Measurements from ENCODE around the gene RASSF10. TPM values are rescaled to one million over a fixed set of nuclear protein-coding genes. Genes with fewer than 3 reads are reported as not detected.

The RASSF10 gene
- total and polyA plus RNA-seq, 4 donors: 7.9 to 14.2 (median 10.5) TPM

GRCh38 chr11:12971955-12972354, 37.2 kb upstream of the RASSF10 start:
- WGBS (ENCODE audit: insufficient coverage): 100% methylated on average over 1 of the region's 1 CpG
- Histone ChIP-seq H3K27me3 (ENCODE audit: control insufficient read depth, insufficient read depth, low read length) (no peaks in the 10 kb centered on the region), H3K27ac (ENCODE audit: low read depth, low read length) (no peak overlapping the region), H3K4me3 (ENCODE audit: low read depth, low read length) (no peak overlapping the region), H3K36me3 (ENCODE audit: control insufficient read depth, insufficient read depth, low read length) (no peaks in the 10 kb centered on the region), H3K4me1 (ENCODE audit: control insufficient read depth, insufficient read depth, low read length) (peaks cover 4% of the 10 kb centered on the region), H3K9me3 (ENCODE audit: control insufficient read depth, insufficient read depth, low read length) (no peaks in the 10 kb centered on the region)
- DNase-seq (ENCODE audit: low read depth in 4 of 6, low spot score in 6 of 6): no peak

- Histone ChIP-seq H3K9me3 (ENCODE audit: control insufficient read depth, insufficient read depth, low read length) (no peaks in the 10 kb centered on the region), H3K27me3 (ENCODE audit: control insufficient read depth, insufficient read depth, low read length) (no peaks in the 10 kb centered on the region), H3K27ac (ENCODE audit: low read depth, low read length) (no peak overlapping the region), H3K4me1 (ENCODE audit: control insufficient read depth, insufficient read depth, low read length) (peaks cover 4% of the 10 kb centered on the region), H3K4me3 (ENCODE audit: low read depth, low read length) (no peak overlapping the region), H3K36me3 (ENCODE audit: control insufficient read depth, insufficient read depth, low read length) (no peaks in the 10 kb centered on the region)
- DNase-seq (ENCODE audit: low read depth in 4 of 6, low spot score in 6 of 6): peak in 3 of 6 donors; percentile 12 to 56 (median 26)
- WGBS (ENCODE audit: insufficient coverage): no CpG with 5 or more reads among the region's 1 CpG
These were observed 35.5 kb upstream of the RASSF10 start for GRCh38 chr11:12973528-12974181.

GRCh38 chr11:12975195-12975594, 33.9 kb upstream of the RASSF10 start:
- Histone ChIP-seq H3K27ac (ENCODE audit: low read depth, low read length) (no peak overlapping the region), H3K4me3 (ENCODE audit: low read depth, low read length) (no peak overlapping the region), H3K36me3 (ENCODE audit: control insufficient read depth, insufficient read depth, low read length) (no peaks in the 10 kb centered on the region), H3K27me3 (ENCODE audit: control insufficient read depth, insufficient read depth, low read length) (no peaks in the 10 kb centered on the region), H3K4me1 (ENCODE audit: control insufficient read depth, insufficient read depth, low read length) (peaks cover 4% of the 10 kb centered on the region), H3K9me3 (ENCODE audit: control insufficient read depth, insufficient read depth, low read length) (no peaks in the 10 kb centered on the region)
- DNase-seq (ENCODE audit: low read depth in 4 of 6, low spot score in 6 of 6): no peak
- 93% methylated on average over 2 of the region's 2 CpGs for WGBS (ENCODE audit: insufficient coverage)

- Histone ChIP-seq H3K4me1 (ENCODE audit: control insufficient read depth, insufficient read depth, low read length) (peaks cover 7% of the 10 kb centered on the region), H3K27ac (ENCODE audit: low read depth, low read length) (no peak overlapping the region), H3K9me3 (ENCODE audit: control insufficient read depth, insufficient read depth, low read length) (no peaks in the 10 kb centered on the region), H3K4me3 (ENCODE audit: low read depth, low read length) (no peak overlapping the region), H3K36me3 (ENCODE audit: control insufficient read depth, insufficient read depth, low read length) (no peaks in the 10 kb centered on the region), H3K27me3 (ENCODE audit: control insufficient read depth, insufficient read depth, low read length) (no peaks in the 10 kb centered on the region)
- 57% methylated on average over 5 of the region's 8 CpGs for WGBS (ENCODE audit: insufficient coverage)
- DNase-seq (ENCODE audit: low read depth in 4 of 6, low spot score in 6 of 6): no peak
These were observed 29.0 kb upstream of the RASSF10 start for GRCh38 chr11:12979928-12980689.

- no peak for DNase-seq (ENCODE audit: low read depth in 4 of 6, low spot score in 6 of 6)
- H3K27ac ChIP-seq (ENCODE audit: low read depth, low read length): no peak overlapping the region
- H3K27me3 ChIP-seq (ENCODE audit: control insufficient read depth, insufficient read depth, low read length): no peaks in the 10 kb centered on the region
- no peak overlapping the region for H3K4me3 ChIP-seq (ENCODE audit: low read depth, low read length)
- no peaks in the 10 kb centered on the region for H3K9me3 ChIP-seq (ENCODE audit: control insufficient read depth, insufficient read depth, low read length)
- 95% methylated on average over 2 of the region's 3 CpGs for WGBS (ENCODE audit: insufficient coverage)
- peaks cover 7% of the 10 kb centered on the region for H3K4me1 ChIP-seq (ENCODE audit: control insufficient read depth, insufficient read depth, low read length)
- H3K36me3 ChIP-seq (ENCODE audit: control insufficient read depth, insufficient read depth, low read length): no peaks in the 10 kb centered on the region
These were observed 27.2 kb upstream of the RASSF10 start for GRCh38 chr11:12981676-12982522.

- H3K4me3 ChIP-seq (ENCODE audit: low read depth, low read length): no peak overlapping the region
- H3K9me3 ChIP-seq (ENCODE audit: control insufficient read depth, insufficient read depth, low read length): no peaks in the 10 kb centered on the region
- H3K27ac ChIP-seq (ENCODE audit: low read depth, low read length): no peak overlapping the region
- peak in 2 of 6 donors; percentile 20 to 54 for DNase-seq (ENCODE audit: low read depth in 4 of 6, low spot score in 6 of 6)
- no peaks in the 10 kb centered on the region for H3K27me3 ChIP-seq (ENCODE audit: control insufficient read depth, insufficient read depth, low read length)
- 37% methylated on average over 7 of the region's 7 CpGs for WGBS (ENCODE audit: insufficient coverage)
- H3K4me1 ChIP-seq (ENCODE audit: control insufficient read depth, insufficient read depth, low read length): peaks cover 7% of the 10 kb centered on the region
- no peaks in the 10 kb centered on the region for H3K36me3 ChIP-seq (ENCODE audit: control insufficient read depth, insufficient read depth, low read length)
These were observed 25.8 kb upstream of the RASSF10 start for GRCh38 chr11:12983336-12983735.

- no peaks in the 10 kb centered on the region for H3K36me3 ChIP-seq (ENCODE audit: control insufficient read depth, insufficient read depth, low read length)
- peaks cover 7% of the 10 kb centered on the region for H3K4me1 ChIP-seq (ENCODE audit: control insufficient read depth, insufficient read depth, low read length)
- H3K27ac ChIP-seq (ENCODE audit: low read depth, low read length): no peak overlapping the region
- no peak for DNase-seq (ENCODE audit: low read depth in 4 of 6, low spot score in 6 of 6)
- no peak overlapping the region for H3K4me3 ChIP-seq (ENCODE audit: low read depth, low read length)
- no CpG with 5 or more reads among the region's 8 CpGs for WGBS (ENCODE audit: insufficient coverage)
- no peaks in the 10 kb centered on the region for H3K27me3 ChIP-seq (ENCODE audit: control insufficient read depth, insufficient read depth, low read length)
- H3K9me3 ChIP-seq (ENCODE audit: control insufficient read depth, insufficient read depth, low read length): no peaks in the 10 kb centered on the region
These were observed 22.8 kb upstream of the RASSF10 start for GRCh38 chr11:12986194-12986898.

GRCh38 chr11:12989428-12990161, 19.5 kb upstream of the RASSF10 start:
- Histone ChIP-seq H3K27ac (ENCODE audit: low read depth, low read length) (no peak overlapping the region), H3K27me3 (ENCODE audit: control insufficient read depth, insufficient read depth, low read length) (no peaks in the 10 kb centered on the region), H3K4me1 (ENCODE audit: control insufficient read depth, insufficient read depth, low read length) (no peaks in the 10 kb centered on the region), H3K36me3 (ENCODE audit: control insufficient read depth, insufficient read depth, low read length) (no peaks in the 10 kb centered on the region), H3K9me3 (ENCODE audit: control insufficient read depth, insufficient read depth, low read length) (no peaks in the 10 kb centered on the region), H3K4me3 (ENCODE audit: low read depth, low read length) (no peak overlapping the region)
- peak in 1 of 6 donors; percentile 69 for DNase-seq (ENCODE audit: low read depth in 4 of 6, low spot score in 6 of 6)
- WGBS (ENCODE audit: insufficient coverage): 84% methylated on average over 4 of the region's 13 CpGs

- no CpG with 5 or more reads among the region's 1 CpG for WGBS (ENCODE audit: insufficient coverage)
- Histone ChIP-seq H3K36me3 (ENCODE audit: control insufficient read depth, insufficient read depth, low read length) (no peaks in the 10 kb centered on the region), H3K4me1 (ENCODE audit: control insufficient read depth, insufficient read depth, low read length) (no peaks in the 10 kb centered on the region), H3K9me3 (ENCODE audit: control insufficient read depth, insufficient read depth, low read length) (no peaks in the 10 kb centered on the region), H3K27ac (ENCODE audit: low read depth, low read length) (no peak overlapping the region), H3K4me3 (ENCODE audit: low read depth, low read length) (no peak overlapping the region), H3K27me3 (ENCODE audit: control insufficient read depth, insufficient read depth, low read length) (no peaks in the 10 kb centered on the region)
- no peak for DNase-seq (ENCODE audit: low read depth in 4 of 6, low spot score in 6 of 6)
These were observed 19.0 kb upstream of the RASSF10 start for GRCh38 chr11:12990162-12990480.
